B cell (primary cell): ENCODE measurements around the gene SCFD2. TPM values are rescaled to one million over a fixed set of nuclear protein-coding genes. Genes with fewer than 3 reads are reported as not detected.

ENCODE experiments used
- ATAC-seq: fragments of 200-7000 bp; cut with Tn5 transposase; one replicate; pipeline ENCODE4 v1.10.0; 2021; ENCODE audit warnings: low read depth, mild to moderate bottlenecking, moderate number of reproducible peaks, moderate library complexity
- CTCF ChIA-PET: fragments of 350-600 bp; sonication (Branson Sonifier 250); formaldehyde crosslinking; loops from one replicate; lab custom pipeline; 2021; ENCODE audit warnings: antibody characterized with exemption, inconsistent platforms; lab: Charles Lee
- POLR2A ChIA-PET: fragments of 350-600 bp; sonication (Branson Sonifier 250); formaldehyde crosslinking; loops from one replicate; lab custom pipeline; 2021; ENCODE audit warnings: antibody characterized with exemption; lab: Charles Lee
- DNase-seq: peaks from one replicate; pipeline ENCODE4 v3.0.0; 2013
- H2AFZ ChIP-seq: 2 replicates; pipeline ENCODE4 v1.6.1; 2012; ENCODE audit warnings: mild to moderate bottlenecking, low read depth, low read length; ENCODE audit not compliant: insufficient read depth, poor library complexity, severe bottlenecking
- H3K27ac ChIP-seq, 2 donors: 1 replicate in 1 of 2; 2 replicates in 1 of 2; pipeline ENCODE4 v1.5.1; 2012 to 2013; ENCODE audit warnings: low read length in 2 of 2, mild to moderate bottlenecking in 2 of 2, moderate library complexity in 1 of 2
- H3K27me3 ChIP-seq, 4 experiments: fragments of 200-600 bp in 1 of 4; sonication (generic) in 1 of 4; replicated peaks in 1 of 4; 1 replicate in 2 of 4; 2 replicates in 2 of 4; pipeline versions ENCODE4 v1.6.1 to v1.7.0; 2013 to 2016; ENCODE audit warnings: low read length in 3 of 4, mild to moderate bottlenecking in 2 of 4, mixed read lengths in 1 of 4, moderate library complexity in 1 of 4; ENCODE audit not compliant: insufficient read depth in 4 of 4, control insufficient read depth in 3 of 4; ENCODE audit errors: control extremely low read depth in 1 of 4
- H3K36me3 ChIP-seq, 2 experiments: replicated peaks in 1 of 2; 1 replicate in 1 of 2; 2 replicates in 1 of 2; pipeline versions ENCODE4 v1.6.1 to v1.7.1; 2013; ENCODE audit warnings: low read length in 1 of 2; ENCODE audit not compliant: insufficient read depth in 2 of 2, control insufficient read depth in 1 of 2; ENCODE audit errors: control extremely low read depth in 1 of 2, extremely low read depth in 1 of 2
- H3K4me1 ChIP-seq, 2 donors: fragments of 200-600 bp in 1 of 2; sonication (generic) in 1 of 2; 1 replicate in 1 of 2; 2 replicates in 1 of 2; pipeline versions ENCODE4 v1.5.1 to v1.6.1; 2013 to 2017; ENCODE audit warnings: low read length in 2 of 2; ENCODE audit not compliant: control insufficient read depth in 2 of 2, insufficient read depth in 2 of 2
- H3K4me2 ChIP-seq: replicated peaks from 2 replicates; pipeline ENCODE3; 2012; ENCODE audit warnings: mild to moderate bottlenecking, low read depth, low read length; ENCODE audit not compliant: poor library complexity, severe bottlenecking
- H3K4me3 ChIP-seq, 5 experiments: fragments of 200-600 bp in 1 of 5; sonication (generic) in 1 of 5; 1 replicate in 3 of 5; 2 replicates in 2 of 5; pipeline versions ENCODE4 v1.5.1 to v1.7.0; 2011 to 2016; ENCODE audit warnings: low read length in 4 of 5, mild to moderate bottlenecking in 4 of 5, low read depth in 2 of 5, control low read depth in 1 of 5, moderate library complexity in 1 of 5; ENCODE audit not compliant: insufficient read depth in 1 of 5; ENCODE audit errors: control extremely low read depth in 1 of 5, extremely low read depth in 1 of 5
- H3K79me2 ChIP-seq: fragments of 200-600 bp; sonication (generic); one replicate; pipeline ENCODE4 v1.6.0; 2016; ENCODE audit warnings: low read length; ENCODE audit not compliant: control insufficient read depth, insufficient read depth
- H3K9ac ChIP-seq: fragments of 200-600 bp; sonication (generic); 2 replicates; pipeline ENCODE4 v1.6.1; 2017; ENCODE audit warnings: mild to moderate bottlenecking, low read length, moderate library complexity
- H3K9me3 ChIP-seq, 3 donors: one replicate each; pipeline versions ENCODE4 v1.6.1 to v1.7.1; 2013; ENCODE audit warnings: low read length in 2 of 3; ENCODE audit not compliant: control insufficient read depth in 2 of 3, insufficient read depth in 1 of 3; ENCODE audit errors: control extremely low read depth in 1 of 3
- H4K20me1 ChIP-seq: 2 replicates; pipeline ENCODE4 v1.6.0; 2012; ENCODE audit warnings: mild to moderate bottlenecking, low read length; ENCODE audit not compliant: insufficient read depth, control insufficient read depth, poor library complexity, severe bottlenecking
- H3K27ac Mint-ChIP-seq: one replicate; pipeline ENCODE4 v1.8.0; 2021; ENCODE audit warnings: mixed read lengths
- H3K27me3 Mint-ChIP-seq: one replicate; pipeline ENCODE4 v1.8.0; 2021; ENCODE audit warnings: mixed read lengths
- H3K4me1 Mint-ChIP-seq: one replicate; pipeline ENCODE4 v1.8.0; 2021; ENCODE audit warnings: mixed read lengths
- H3K4me3 Mint-ChIP-seq: one replicate; pipeline ENCODE4 v1.8.0; 2021; ENCODE audit warnings: mixed read lengths
- H3K9me3 Mint-ChIP-seq: one replicate; pipeline ENCODE4 v1.8.0; 2022; ENCODE audit warnings: mixed read lengths; ENCODE audit not compliant: insufficient read depth
- CTCF ChIP-seq: fragments of 200-600 bp; IDR thresholded peaks from one replicate; pipeline ENCODE4 v1.8.0; 2022; ENCODE audit warnings: antibody characterized with exemption, mild to moderate bottlenecking
- EZH2 ChIP-seq: IDR thresholded peaks from 2 replicates; pipeline ENCODE4 v1.6.1; 2012; ENCODE audit warnings: borderline replicate concordance, low read depth, mild to moderate bottlenecking, moderate library complexity, low read length; ENCODE audit not compliant: insufficient read depth, poor library complexity, severe bottlenecking
- WGBS: methylation state at CpG from one replicate; pipeline ENCODE4 v1.1.5; 2013; ENCODE audit warnings: missing lambda C conversion rate; ENCODE audit not compliant: insufficient coverage; 5-methylcytosine and 5-hydroxymethylcytosine counted together
- intact Hi-C: fragments of 100-400 bp; cut with micrococcal nuclease; formaldehyde crosslinking; loops from one replicate; pipeline ENCODE4 v1.10.0; 2022
- polyA plus RNA-seq: library from polyadenylated mRNA; depleted of rRNA; stranded (reverse); fragments of >200 nt; gene quantifications from 2 replicates; pipeline ENCODE4 v1.2.3, GENCODE V29; 2012
- total RNA-seq, 2 donors: library from RNA; stranded (reverse); fragments of 120-200 nt in 1 of 2; gene quantifications; 1 replicate in 1 of 2; 2 replicates in 1 of 2; pipeline versions ENCODE4 v1.2.3 to v1.2.4, GENCODE V29; 2013 to 2022

SCFD2 gene
- total and polyA plus RNA-seq, 2 donors (not counting 1 experiment from before 2014, with no cell fraction given): 12.8 to 20.4 TPM

DNA sequence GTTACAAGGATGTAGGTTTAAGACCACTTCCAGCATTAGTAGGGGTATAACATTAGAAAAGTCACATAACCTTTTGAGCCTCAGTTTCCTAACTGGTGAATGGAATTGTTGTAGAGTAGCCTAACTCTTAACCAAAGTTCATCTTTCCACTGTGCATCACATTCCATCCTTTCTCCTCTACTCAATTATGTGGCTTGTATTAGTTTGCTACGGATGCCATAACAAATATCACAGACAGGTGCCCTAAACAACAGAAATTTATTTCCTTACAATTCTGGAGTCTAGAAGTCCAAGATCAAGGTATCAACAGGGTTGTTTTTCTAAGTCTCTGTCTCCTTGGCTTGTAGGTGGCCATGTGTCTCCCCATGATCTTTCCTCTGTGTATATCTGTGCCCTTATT is 271.8 kb downstream of the SCFD2 start:
- Mint-ChIP-seq H3K27me3 (no peaks in the 10 kb centered on the region), H3K27ac (no peak overlapping the region), H3K4me3 (no peak overlapping the region), H3K9me3 (peaks cover 3% of the 10 kb centered on the region), H3K4me1 (no peaks in the 10 kb centered on the region)
- H3K9me3 ChIP-seq: no peaks in the 10 kb centered on the region
- H3K4me1 ChIP-seq: no peaks in the 10 kb centered on the region
- H4K20me1 ChIP-seq: no peaks in the 10 kb centered on the region
- no CpG with 5 or more reads among the region's 1 CpG for WGBS
- no peaks in the 10 kb centered on the region for H3K36me3 ChIP-seq
- no peaks in the 10 kb centered on the region for H3K27me3 ChIP-seq
- no peak overlapping the region for H3K9ac ChIP-seq
- intact Hi-C loops: no loop called here
- no peak for DNase-seq
- H3K79me2 ChIP-seq: no peaks in the 10 kb centered on the region
- no peak overlapping the region for H3K4me3 ChIP-seq
- H3K4me2 ChIP-seq: no peak overlapping the region
- TF ChIP-seq CTCF (no peak), EZH2 (no peak)
- ATAC-seq: no peak
- H3K27ac ChIP-seq: no peak overlapping the region
- no peak overlapping the region for H2AFZ ChIP-seq
- ChIA-PET POLR2A (no interaction called here), CTCF (no interaction called here)

- Histone ChIP-seq H3K4me2 (no peak overlapping the region), H3K27me3 (no peaks in the 10 kb centered on the region), H3K36me3 (no peaks in the 10 kb centered on the region), H3K79me2 (no peaks in the 10 kb centered on the region), H3K4me3 (no peak overlapping the region), H3K27ac (no peak overlapping the region), H3K9me3 (peaks cover 0 to 4% (median 3%) of the 10 kb centered on the region in 3 donors), H3K4me1 (no peaks in the 10 kb centered on the region), H3K9ac (no peak overlapping the region), H2AFZ (no peak overlapping the region), H4K20me1 (no peaks in the 10 kb centered on the region)
- intact Hi-C loops: no loop called here
- DNase-seq: no peak
- Mint-ChIP-seq H3K9me3 (peaks cover 15% of the 10 kb centered on the region), H3K4me1 (no peaks in the 10 kb centered on the region), H3K4me3 (no peak overlapping the region), H3K27me3 (no peaks in the 10 kb centered on the region), H3K27ac (no peak overlapping the region)
- POLR2A ChIA-PET: no interaction called here
- no peak for ATAC-seq
- CTCF ChIA-PET: no interaction called here
- TF ChIP-seq CTCF (no peak), EZH2 (no peak)
These were observed 275.7 kb downstream of the SCFD2 start for GRCh38 chr4:53089936-53090729.
